Activated T-cell treated with anti-CD3 and anti-CD28 coated beads for 24 hours (primary cell): ENCODE measurements around the gene TPPP2.
"Not testable (repeated sequence)": the region's sequence is repeated elsewhere in the genome, so short reads cannot be mapped to it uniquely, and the experiment has no call there.

Source experiments
- DNase-seq: peaks from one replicate; pipeline ENCODE4 v3.0.0-alpha.2; 2020; ENCODE audit warnings: low read depth

Gene TPPP2

DNA sequence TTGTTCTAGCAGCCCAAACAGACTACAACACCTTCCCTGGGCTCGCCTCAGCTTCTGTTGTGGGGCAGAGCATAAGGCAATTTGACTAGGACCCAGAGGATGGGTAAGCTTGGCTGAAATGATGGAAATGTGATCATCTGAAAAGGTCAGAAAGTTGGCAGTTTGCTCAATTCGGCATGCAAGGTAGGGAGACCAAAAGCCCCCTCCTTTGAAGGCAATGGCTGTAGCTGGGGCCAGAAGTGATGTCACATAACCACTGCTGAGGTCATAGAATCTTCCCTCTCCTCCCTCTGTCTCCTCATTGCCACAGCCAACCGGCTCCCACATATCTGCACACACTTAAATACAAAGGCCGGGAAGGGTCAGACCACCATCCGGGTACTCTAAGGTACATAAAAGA is at the start of gene TPPP2:
Gene TPPP2 (plus strand): TSS at position 301 of the 400 bp plus-strand sequence. CDS start 365 bp downstream, outside the sequence.
- no peak for DNase-seq

- no peak for DNase-seq
Measured at GRCh38 chr14:20980906-20981305, 49.1 kb upstream of the TPPP2 start.

DNA sequence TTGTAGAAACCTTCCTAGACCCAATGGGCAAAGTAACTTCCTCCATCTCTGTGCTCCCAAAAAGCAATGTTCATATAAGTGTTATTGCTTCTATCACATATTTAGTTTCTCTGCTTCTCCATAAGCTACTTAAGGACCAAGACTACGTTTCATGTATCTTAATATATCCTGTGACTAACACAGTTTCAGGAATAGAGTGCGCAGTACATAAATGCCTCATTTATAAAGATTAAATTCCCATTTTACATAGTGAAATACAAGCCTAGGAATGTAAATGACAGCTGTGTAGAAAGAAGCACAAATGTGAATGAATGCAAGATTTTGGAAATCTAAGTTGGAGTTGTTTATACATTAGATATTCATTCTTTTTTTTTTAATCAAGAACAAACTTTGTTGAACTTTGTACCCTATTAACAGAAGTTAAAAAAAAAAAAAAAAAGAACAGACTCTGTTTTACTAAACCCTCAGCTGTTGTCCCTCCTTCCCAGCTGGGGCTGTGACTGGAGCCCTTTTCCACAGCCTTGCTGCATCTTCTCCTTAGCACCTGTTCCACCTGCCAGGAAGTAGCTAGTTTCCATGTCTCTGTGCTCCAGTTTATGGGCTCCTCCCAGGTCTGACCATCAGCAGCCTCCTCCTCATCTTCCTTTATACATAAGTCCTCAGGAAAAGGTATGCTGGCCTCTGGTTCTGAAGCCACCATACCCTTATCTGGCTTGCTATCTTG is 47.2 kb upstream of the TPPP2 start:
- DNase-seq, result no peak

GRCh38 chr14:20985650-20986049 is 44.4 kb upstream of the TPPP2 start:
- DNase-seq, result not testable (repeated sequence)

GRCh38 chr14:20986811-20987210 is 43.2 kb upstream of the TPPP2 start:
- DNase-seq, result no peak

DNA sequence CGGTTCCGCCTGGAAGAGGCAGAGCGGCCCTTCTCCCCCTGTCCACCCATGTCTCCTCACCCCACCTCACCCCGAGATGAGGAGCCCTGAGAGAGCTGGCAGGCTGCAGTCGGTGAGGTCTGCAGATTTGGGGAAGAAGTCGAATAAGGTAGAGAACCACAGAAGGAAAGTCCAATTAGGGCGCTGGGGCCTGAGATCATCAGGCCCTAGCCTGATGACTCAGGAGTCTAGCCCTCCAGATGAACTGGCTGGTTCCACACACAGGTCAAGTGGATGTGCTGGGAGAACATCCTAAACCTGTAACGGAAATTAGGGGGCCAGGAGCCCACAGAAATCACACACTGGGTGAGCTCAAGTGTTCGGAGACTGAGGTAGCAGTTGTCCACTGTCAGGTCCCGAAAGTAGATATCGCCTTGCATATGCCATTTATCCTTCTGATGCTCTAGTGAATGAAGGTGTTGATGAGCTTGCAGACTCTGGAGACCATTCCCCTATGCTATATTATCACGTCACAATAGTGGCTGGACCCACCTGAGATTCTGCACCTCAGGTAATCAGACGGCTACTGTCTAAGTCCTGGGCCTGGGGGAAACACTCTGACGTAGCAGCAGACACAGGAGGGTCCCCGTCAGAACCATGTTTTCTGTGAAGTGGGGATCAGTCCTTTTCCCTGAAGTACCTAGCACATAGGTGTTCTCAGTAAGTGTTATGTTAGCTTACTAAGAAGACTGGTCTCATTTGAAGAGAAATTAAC is 41.1 kb upstream of the TPPP2 start:
- DNase-seq, result no peak

GRCh38 chr14:20989471-20989786 is 40.6 kb upstream of the TPPP2 start:
- no peak for DNase-seq

GRCh38 chr14:20989787-20990600 is 40.0 kb upstream of the TPPP2 start, which contains the start of gene METTL17:
Gene METTL17 (plus strand): TSS chr14:20989980. CDS start chr14:20990003, 23 bp downstream.
- peak; percentile 82 for DNase-seq

DNA sequence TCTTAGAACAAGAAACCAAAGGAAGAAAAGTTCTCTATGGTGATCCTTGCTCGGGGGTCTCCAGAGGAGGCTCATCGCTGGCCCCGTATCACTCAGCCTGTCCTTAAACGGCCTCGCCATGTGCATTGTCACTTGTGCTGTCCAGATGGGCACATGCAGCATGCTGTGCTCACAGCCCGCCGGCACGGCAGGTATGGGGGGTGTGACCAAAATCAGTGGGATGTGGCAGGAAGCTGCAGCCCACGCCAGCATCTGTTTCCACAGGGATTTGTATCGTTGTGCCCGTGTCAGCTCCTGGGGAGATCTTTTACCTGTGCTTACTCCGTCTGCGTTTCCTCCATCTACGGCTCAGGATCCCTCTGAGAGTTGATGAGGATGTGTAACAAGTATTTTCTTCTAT is 33.5 kb upstream of the TPPP2 start:
- no peak for DNase-seq

DNA sequence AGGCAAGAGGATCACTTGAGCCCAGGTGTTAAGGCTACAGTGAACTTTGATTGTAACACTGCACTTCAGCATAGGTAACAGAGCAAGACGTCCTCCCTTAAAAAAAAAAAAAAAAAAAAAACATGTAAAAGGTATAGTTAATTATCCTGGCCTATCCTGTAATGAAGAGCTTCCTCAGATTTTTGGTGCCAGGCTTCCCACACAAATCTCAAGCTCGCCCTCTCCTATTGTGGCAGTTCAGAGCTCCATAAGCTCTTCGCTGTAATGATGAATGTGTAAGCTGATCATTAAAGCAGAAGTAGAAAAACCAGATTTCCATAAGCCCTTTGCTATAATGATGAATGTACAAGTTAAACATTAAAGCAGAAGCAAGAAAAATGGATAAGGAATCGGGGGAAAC is 32.9 kb upstream of the TPPP2 start:
- DNase-seq, result no peak

DNA sequence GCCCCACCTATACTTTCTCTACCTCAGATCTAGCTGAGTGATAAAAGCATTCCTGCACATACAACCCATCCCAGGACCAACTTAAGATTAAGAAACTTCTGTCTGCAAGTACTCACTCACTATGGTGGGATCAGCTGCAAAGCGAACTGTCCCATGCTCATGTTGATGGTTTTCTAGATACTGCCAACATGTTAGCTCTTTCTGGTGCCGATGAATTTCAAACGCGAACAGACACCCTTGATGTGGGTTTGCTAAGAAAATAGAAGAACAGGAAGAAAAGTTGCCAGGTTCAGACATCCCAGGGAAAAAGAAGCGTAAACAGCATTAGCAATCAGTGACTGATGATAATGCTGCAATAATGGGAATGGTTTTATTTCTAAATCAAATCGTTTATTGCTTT is 32.5 kb upstream of the TPPP2 start:
- DNase-seq, result no peak

- no peak for DNase-seq
Measured at GRCh38 chr14:20998139-20998538, 31.9 kb upstream of the TPPP2 start.

GRCh38 chr14:20998674-20999366 is 31.2 kb upstream of the TPPP2 start, which contains the start of gene SLC39A2:
Gene SLC39A2 (plus strand): TSS chr14:20999293. CDS start chr14:20999447, 154 bp downstream.
- no peak for DNase-seq

GRCh38 chr14:20999591-20999990 is 30.4 kb upstream of the TPPP2 start:
- DNase-seq, result no peak

- DNase-seq, result no peak
Measured at GRCh38 chr14:21001218-21001617, 28.8 kb upstream of the TPPP2 start.

- no peak for DNase-seq
Measured at GRCh38 chr14:21003788-21004346, 26.1 kb upstream of the TPPP2 start.

DNA sequence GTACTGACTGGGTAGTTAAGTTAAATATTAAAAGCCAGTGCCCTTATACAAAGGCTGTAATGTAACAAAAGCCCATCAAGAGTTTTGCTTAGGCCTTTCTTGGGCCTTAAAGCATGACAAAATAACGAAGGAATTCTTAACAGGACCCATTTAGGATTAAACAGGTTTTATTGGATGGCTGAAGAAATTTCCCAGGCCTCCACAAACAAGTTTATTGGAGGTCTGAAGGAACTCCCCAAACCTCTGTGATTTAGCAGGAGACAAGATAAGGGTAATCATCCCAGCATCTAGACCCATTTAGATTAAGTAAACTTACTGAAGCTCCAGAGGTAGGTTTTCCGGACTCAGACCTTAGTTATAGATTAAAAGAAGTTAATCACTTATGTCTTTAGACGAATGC is 20.3 kb upstream of the TPPP2 start:
- DNase-seq, result not testable (repeated sequence)

DNA sequence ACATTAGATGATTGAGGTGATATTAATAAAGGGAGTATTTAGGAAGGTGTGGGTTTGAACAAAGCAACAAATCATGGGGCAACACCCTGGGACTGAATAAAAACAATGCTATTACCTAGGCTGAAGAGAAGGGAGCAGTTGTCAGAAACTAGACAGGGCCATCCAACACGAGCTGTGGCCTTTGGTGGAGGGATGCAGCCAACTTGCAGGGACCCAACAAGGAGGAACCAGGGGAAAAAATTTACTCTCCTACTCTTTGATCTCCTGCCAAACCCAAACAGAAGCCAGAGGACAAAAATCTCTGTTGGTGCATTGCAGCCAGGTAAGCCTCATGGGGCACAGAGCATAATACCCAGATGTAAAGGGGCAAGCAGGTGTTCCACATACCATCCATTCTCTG is 18.9 kb upstream of the TPPP2 start:
- no peak for DNase-seq

DNA sequence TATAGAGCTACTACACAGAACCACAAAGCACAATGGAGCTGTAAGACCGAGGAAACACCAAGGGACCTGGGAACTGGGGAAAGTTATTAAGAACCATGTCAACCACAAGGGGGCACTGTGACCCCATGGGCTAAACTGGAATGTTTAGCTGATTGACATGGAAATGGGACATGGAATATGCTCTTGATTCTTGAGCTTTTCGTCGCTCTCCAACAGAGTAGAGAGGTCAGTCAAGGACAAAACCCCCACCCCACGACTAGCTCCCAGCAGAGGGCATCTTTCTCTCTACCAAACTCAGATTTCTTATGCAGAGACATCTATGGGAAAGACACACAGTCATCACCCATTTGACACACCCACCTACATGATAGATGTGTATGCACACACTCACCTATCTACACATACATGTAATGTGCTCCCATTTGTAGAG is 15.2 kb upstream of the TPPP2 start:
- DNase-seq, result peak; percentile 73

GRCh38 chr14:21015312-21015711 is 14.7 kb upstream of the TPPP2 start:
- DNase-seq, result no peak

GRCh38 chr14:21016413-21017190 is 13.4 kb upstream of the TPPP2 start:
- DNase-seq, result no peak
